ENCODE data around the gene ERCC2.

ERCC2 gene

GRCh38 chr19:45364696-45365095, 5.7 kb downstream of the ERCC2 start:
- Histone ChIP-seq H2AK5ac (ENCODE audit: low read length, severe bottlenecking) (no peak overlapping the region), H3K9ac (ENCODE audit: low read length) (no peak overlapping the region), H2BK15ac (ENCODE audit: low read depth, poor library complexity, severe bottlenecking) (no peak overlapping the region), H3K27ac (ENCODE audit: low read length, poor library complexity, severe bottlenecking) (no peak overlapping the region), H3K36me3 (ENCODE audit: control insufficient read depth in 1 of 2, insufficient read depth in 2 of 2, low read depth in 1 of 2, low read length in 2 of 2) (peaks cover 36 to 58% of the 10 kb centered on the region in 2 experiments), H2BK120ac (ENCODE audit: low read depth, low read length) (no peak overlapping the region), H2BK5ac (ENCODE audit: low read depth, low read length, poor library complexity, severe bottlenecking) (no peak overlapping the region), H3K18ac (ENCODE audit: low read depth in 1 of 2, low read length in 2 of 2) (no peak overlapping the region), H2AFZ (ENCODE audit: low read depth, low read length) (no peak overlapping the region), H3K4me2 (ENCODE audit: low read length, poor library complexity, severe bottlenecking) (no peak overlapping the region), H3K4ac (ENCODE audit: low read depth in 1 of 2, low read length in 2 of 2) (no peak overlapping the region), H3K4me1 (ENCODE audit: control insufficient read depth, insufficient read depth, low read depth, low read length) (peaks cover 7% of the 10 kb centered on the region), H4K8ac (ENCODE audit: low read length) (no peak overlapping the region), H3K9me3 (ENCODE audit: control insufficient read depth, low read length) (no peaks in the 10 kb centered on the region), H3K14ac (ENCODE audit: low read length in 2 of 2) (no peak overlapping the region), H4K91ac (ENCODE audit: low read length) (no peak overlapping the region), H2BK12ac (ENCODE audit: low read length in 2 of 2) (no peak overlapping the region), H3K79me1 (replicated peaks; ENCODE audit: low read length, poor library complexity, severe bottlenecking) (peaks cover 44% of the 10 kb centered on the region), H3K4me3 (ENCODE audit: insufficient read depth in 1 of 2, low read depth in 1 of 2, low read length in 2 of 2) (no peak overlapping the region), H3K23ac (ENCODE audit: low read length in 2 of 2) (no peak overlapping the region), H3K27me3 (ENCODE audit: control insufficient read depth in 1 of 2, insufficient read depth in 1 of 2, low read length in 2 of 2) (no peaks in the 10 kb centered on the region)
- 98% methylated on average over 12 of the region's 12 CpGs for WGBS
- DNase-seq, result no peak

GRCh38 chr19:45363861-45364459, 6.4 kb downstream of the ERCC2 start:
- Histone ChIP-seq H3K4ac (ENCODE audit: low read depth in 1 of 2, low read length in 2 of 2) (no peak overlapping the region), H3K27me3 (ENCODE audit: control insufficient read depth in 1 of 2, insufficient read depth in 1 of 2, low read length in 2 of 2) (no peaks in the 10 kb centered on the region), H2AK5ac (ENCODE audit: low read length, severe bottlenecking) (no peak overlapping the region), H3K23ac (ENCODE audit: low read length in 2 of 2) (no peak overlapping the region), H3K27ac (ENCODE audit: low read length, poor library complexity, severe bottlenecking) (no peak overlapping the region), H2BK15ac (ENCODE audit: low read depth, poor library complexity, severe bottlenecking) (no peak overlapping the region), H2BK5ac (ENCODE audit: low read depth, low read length, poor library complexity, severe bottlenecking) (no peak overlapping the region), H2BK120ac (ENCODE audit: low read depth, low read length) (no peak overlapping the region), H3K9me3 (ENCODE audit: control insufficient read depth, low read length) (no peaks in the 10 kb centered on the region), H4K91ac (ENCODE audit: low read length) (no peak overlapping the region), H2BK12ac (ENCODE audit: low read length in 2 of 2) (no peak overlapping the region), H3K36me3 (ENCODE audit: control insufficient read depth in 1 of 2, insufficient read depth in 2 of 2, low read depth in 1 of 2, low read length in 2 of 2) (peaks cover 44 to 64% of the 10 kb centered on the region in 2 experiments), H3K4me2 (ENCODE audit: low read length, poor library complexity, severe bottlenecking) (no peak overlapping the region), H3K9ac (ENCODE audit: low read length) (no peak overlapping the region), H2AFZ (ENCODE audit: low read depth, low read length) (no peak overlapping the region), H3K18ac (ENCODE audit: low read depth in 1 of 2, low read length in 2 of 2) (no peak overlapping the region), H3K4me1 (ENCODE audit: control insufficient read depth, insufficient read depth, low read depth, low read length) (peaks cover 4% of the 10 kb centered on the region), H3K4me3 (ENCODE audit: insufficient read depth in 1 of 2, low read depth in 1 of 2, low read length in 2 of 2) (no peak overlapping the region), H3K14ac (ENCODE audit: low read length in 2 of 2) (no peak overlapping the region), H3K79me1 (replicated peaks; ENCODE audit: low read length, poor library complexity, severe bottlenecking) (peaks cover 46% of the 10 kb centered on the region), H4K8ac (ENCODE audit: low read length) (no peak overlapping the region)
- 95% methylated on average over 31 of the region's 44 CpGs for WGBS
- DNase-seq, result no peak

- Histone ChIP-seq H3K4me1 (ENCODE audit: control insufficient read depth, insufficient read depth, low read depth, low read length) (no peaks in the 10 kb centered on the region), H3K4me3 (ENCODE audit: insufficient read depth in 1 of 2, low read depth in 1 of 2, low read length in 2 of 2) (no peak overlapping the region), H3K9me3 (ENCODE audit: control insufficient read depth, low read length) (no peaks in the 10 kb centered on the region), H2BK15ac (ENCODE audit: low read depth, poor library complexity, severe bottlenecking) (no peak overlapping the region), H3K23ac (ENCODE audit: low read length in 2 of 2) (no peak overlapping the region), H3K9ac (ENCODE audit: low read length) (no peak overlapping the region), H3K27me3 (ENCODE audit: control insufficient read depth in 1 of 2, insufficient read depth in 1 of 2, low read length in 2 of 2) (no peaks in the 10 kb centered on the region), H4K91ac (ENCODE audit: low read length) (peak overlapping the region; percentile 7), H3K4me2 (ENCODE audit: low read length, poor library complexity, severe bottlenecking) (no peak overlapping the region), H2AFZ (ENCODE audit: low read depth, low read length) (no peak overlapping the region), H2BK5ac (ENCODE audit: low read depth, low read length, poor library complexity, severe bottlenecking) (no peak overlapping the region), H3K4ac (ENCODE audit: low read depth in 1 of 2, low read length in 2 of 2) (no peak overlapping the region), H2BK120ac (ENCODE audit: low read depth, low read length) (no peak overlapping the region), H3K36me3 (ENCODE audit: control insufficient read depth in 1 of 2, insufficient read depth in 2 of 2, low read depth in 1 of 2, low read length in 2 of 2) (peaks cover 48 to 72% of the 10 kb centered on the region in 2 experiments), H3K14ac (ENCODE audit: low read length in 2 of 2) (no peak overlapping the region), H3K79me1 (replicated peaks; ENCODE audit: low read length, poor library complexity, severe bottlenecking) (peaks cover 41% of the 10 kb centered on the region), H3K27ac (ENCODE audit: low read length, poor library complexity, severe bottlenecking) (no peak overlapping the region), H3K18ac (ENCODE audit: low read depth in 1 of 2, low read length in 2 of 2) (no peak overlapping the region), H2BK12ac (ENCODE audit: low read length in 2 of 2) (no peak overlapping the region), H4K8ac (ENCODE audit: low read length) (peak overlapping the region; percentile 6), H2AK5ac (ENCODE audit: low read length, severe bottlenecking) (no peak overlapping the region)
- DNase-seq, result no peak
- 99% methylated on average over 16 of the region's 16 CpGs for WGBS
Measured at GRCh38 chr19:45362291-45362690, 8.1 kb downstream of the ERCC2 start.

- no peak overlapping the region for H2BK120ac ChIP-seq (ENCODE audit: low read depth, low read length)
- no peak overlapping the region for H2BK5ac ChIP-seq (ENCODE audit: low read depth, low read length, poor library complexity, severe bottlenecking)
- H2BK12ac ChIP-seq (ENCODE audit: low read length in 2 of 2), result no peak overlapping the region
- no peak overlapping the region for H3K14ac ChIP-seq (ENCODE audit: low read length in 2 of 2)
- H2AK5ac ChIP-seq (ENCODE audit: low read length, severe bottlenecking), result no peak overlapping the region
- peaks cover 55 to 79% of the 10 kb centered on the region in 2 experiments for H3K36me3 ChIP-seq (ENCODE audit: control insufficient read depth in 1 of 2, insufficient read depth in 2 of 2, low read depth in 1 of 2, low read length in 2 of 2)
- H3K18ac ChIP-seq (ENCODE audit: low read depth in 1 of 2, low read length in 2 of 2), result no peak overlapping the region
- H3K9me3 ChIP-seq (ENCODE audit: control insufficient read depth, low read length), result no peaks in the 10 kb centered on the region
- 98% methylated on average over 14 of the region's 14 CpGs for WGBS
- H3K4me3 ChIP-seq (ENCODE audit: insufficient read depth in 1 of 2, low read depth in 1 of 2, low read length in 2 of 2), result no peak overlapping the region
- no peak overlapping the region for H2AFZ ChIP-seq (ENCODE audit: low read depth, low read length)
- DNase-seq, result no peak
- no peak overlapping the region for H3K23ac ChIP-seq (ENCODE audit: low read length in 2 of 2)
- no peak overlapping the region for H4K8ac ChIP-seq (ENCODE audit: low read length)
- no peak overlapping the region for H3K4ac ChIP-seq (ENCODE audit: low read depth in 1 of 2, low read length in 2 of 2)
- H4K91ac ChIP-seq (ENCODE audit: low read length), result no peak overlapping the region
- H3K4me2 ChIP-seq (ENCODE audit: low read length, poor library complexity, severe bottlenecking), result no peak overlapping the region
- peaks cover 46% of the 10 kb centered on the region for H3K79me1 ChIP-seq (replicated peaks; ENCODE audit: low read length, poor library complexity, severe bottlenecking)
- no peak overlapping the region for H3K27ac ChIP-seq (ENCODE audit: low read length, poor library complexity, severe bottlenecking)
- no peak overlapping the region for H2BK15ac ChIP-seq (ENCODE audit: low read depth, poor library complexity, severe bottlenecking)
- H3K4me1 ChIP-seq (ENCODE audit: control insufficient read depth, insufficient read depth, low read depth, low read length), result no peaks in the 10 kb centered on the region
- no peaks in the 10 kb centered on the region for H3K27me3 ChIP-seq (ENCODE audit: control insufficient read depth in 1 of 2, insufficient read depth in 1 of 2, low read length in 2 of 2)
- no peak overlapping the region for H3K9ac ChIP-seq (ENCODE audit: low read length)
Measured at GRCh38 chr19:45361608-45362007, 8.8 kb downstream of the ERCC2 start.

Measured in mesenchymal stem cell (in vitro differentiated cells and primary cell).